ENCODE data around the gene CD58. TPM values are rescaled to one million over a fixed set of nuclear protein-coding genes. Genes with fewer than 3 reads are reported as not detected.

CD58 gene
- total and polyA plus RNA-seq, 4 donors: 5.1 to 30.2 (median 10.8) TPM

DNA sequence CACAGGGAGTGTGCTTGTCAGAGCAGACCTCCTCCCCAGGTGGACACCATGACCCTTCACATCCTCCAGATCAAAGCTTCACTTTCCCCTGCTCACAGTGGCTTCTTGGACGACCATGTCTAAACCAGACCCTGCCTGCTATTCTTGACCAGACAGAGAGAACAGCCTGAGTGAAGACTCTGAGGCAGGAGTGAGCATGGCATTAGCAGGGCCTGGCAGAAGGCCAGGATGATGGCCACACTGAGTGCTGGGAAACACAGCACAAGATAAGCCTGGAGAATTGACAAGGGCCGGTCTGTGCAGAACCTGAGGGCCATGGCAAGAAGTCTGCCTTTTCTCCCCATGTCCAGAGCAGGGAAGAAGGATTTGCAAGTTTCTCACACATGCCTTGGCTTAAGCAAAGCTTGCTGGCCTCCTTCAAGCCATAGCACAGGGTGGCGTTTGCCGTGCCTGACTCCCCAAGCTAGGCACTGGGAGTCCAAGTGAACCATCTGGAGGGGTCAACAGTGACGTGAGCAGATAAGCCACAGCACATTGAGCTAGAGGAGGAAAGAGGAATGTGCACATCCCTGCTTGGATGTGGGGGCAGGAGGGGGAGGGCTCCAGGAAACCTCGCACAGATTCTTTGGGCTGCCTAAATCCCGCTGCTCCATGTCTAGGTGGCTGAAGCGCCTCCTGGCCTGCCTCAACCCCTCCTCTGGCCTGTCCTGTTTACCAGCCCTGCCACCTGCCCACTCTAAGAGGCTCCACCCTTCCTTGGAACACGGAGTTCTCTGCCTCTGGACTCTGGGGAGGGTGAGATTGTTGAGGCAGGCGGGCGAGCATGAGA, 87.1 kb downstream of the CD58 start:
- Histone ChIP-seq H3K27me3 (ENCODE audit: control insufficient read depth in 4 of 4, insufficient read depth in 4 of 4, low read length in 3 of 4) (no peaks in the 10 kb centered on the region), H3K4me3 (ENCODE audit: low read depth in 1 of 3, low read length in 3 of 3) (no peak overlapping the region), H3K27ac (ENCODE audit: low read depth in 1 of 2, low read length in 2 of 2) (no peak overlapping the region), H3K36me3 (ENCODE audit: control insufficient read depth in 4 of 4, insufficient read depth in 3 of 4, low read depth in 1 of 4, low read length in 3 of 4) (no peaks in the 10 kb centered on the region), H3K4me1 (ENCODE audit: control insufficient read depth in 4 of 4, insufficient read depth in 4 of 4, low read length in 3 of 4) (peaks cover 0 to 5% (median 2%) of the 10 kb centered on the region in 4 donors), H3K9me3 (ENCODE audit: control insufficient read depth in 4 of 4, low read length in 3 of 4) (no peaks in the 10 kb centered on the region), H3K9ac (ENCODE audit: low read depth in 1 of 2, low read length in 2 of 2) (no peak overlapping the region)
- DNase-seq (ENCODE audit: low spot score): peak; percentile 67
- WGBS: 79% methylated on average over 11 of the region's 11 CpGs
- no peak for TF ChIP-seq TAF1 (conservative IDR thresholded peaks at IDR 0.05)
- TF ChIP-seq GABPA (IDR thresholded peaks at IDR 0.05 in 1 of 2, conservative IDR thresholded peaks at IDR 0.05 in 1 of 2): no peak
- TF ChIP-seq FOXA2 (IDR thresholded peaks at IDR 0.05): no peak
- TF ChIP-seq RXRA (IDR thresholded peaks at IDR 0.05): no peak
- no peak for TF ChIP-seq RAD21 (IDR thresholded peaks at IDR 0.05)
- no peak for TF ChIP-seq JUND (IDR thresholded peaks at IDR 0.05)
- TF ChIP-seq, protein P1, sequence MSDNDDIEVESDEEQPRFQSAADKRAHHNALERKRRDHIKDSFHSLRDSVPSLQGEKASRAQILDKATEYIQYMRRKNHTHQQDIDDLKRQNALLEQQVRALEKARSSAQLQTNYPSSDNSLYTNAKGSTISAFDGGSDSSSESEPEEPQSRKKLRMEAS (IDR thresholded peaks at IDR 0.05): no peak
- TF ChIP-seq HNF4G (IDR thresholded peaks at IDR 0.05): no peak
- no peak for TF ChIP-seq EGR1 (IDR thresholded peaks at IDR 0.05; ENCODE audit: low read depth in 2 of 2)
- no peak for TF ChIP-seq YY1 (IDR thresholded peaks at IDR 0.05)
- TF ChIP-seq SP1 (IDR thresholded peaks at IDR 0.05): no peak

DNA sequence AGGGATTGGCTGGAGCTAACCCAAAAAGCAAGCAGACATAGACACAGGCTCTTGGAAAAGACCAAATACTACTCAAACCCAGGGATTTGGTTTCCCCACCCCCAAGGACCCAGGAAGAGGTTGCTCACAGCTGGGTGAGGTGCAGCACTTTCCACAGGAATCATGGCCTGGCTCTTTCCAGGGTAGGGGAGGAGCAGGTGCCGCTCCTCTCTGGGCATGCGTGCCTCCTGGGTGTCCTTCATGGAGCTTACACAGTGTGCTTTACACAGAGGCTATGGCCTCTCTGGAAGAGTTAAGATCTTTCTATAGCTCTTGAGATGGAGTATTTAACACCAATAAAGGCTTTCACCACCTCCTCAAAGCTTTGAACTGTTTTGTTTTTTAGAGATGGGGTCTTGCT, 88.3 kb downstream of the CD58 start:
- Histone ChIP-seq H3K4me1 (ENCODE audit: control insufficient read depth in 4 of 4, insufficient read depth in 4 of 4, low read length in 3 of 4) (peaks cover 0 to 5% (median 2%) of the 10 kb centered on the region in 4 donors), H3K36me3 (ENCODE audit: control insufficient read depth in 4 of 4, insufficient read depth in 3 of 4, low read depth in 1 of 4, low read length in 3 of 4) (no peaks in the 10 kb centered on the region), H3K27ac (ENCODE audit: low read depth in 1 of 2, low read length in 2 of 2) (no peak overlapping the region), H3K9ac (ENCODE audit: low read depth in 1 of 2, low read length in 2 of 2) (no peak overlapping the region), H3K4me3 (ENCODE audit: low read depth in 1 of 3, low read length in 3 of 3) (no peak overlapping the region), H3K27me3 (ENCODE audit: control insufficient read depth in 4 of 4, insufficient read depth in 4 of 4, low read length in 3 of 4) (no peaks in the 10 kb centered on the region), H3K9me3 (ENCODE audit: control insufficient read depth in 4 of 4, low read length in 3 of 4) (no peaks in the 10 kb centered on the region)
- TF ChIP-seq, protein P2, sequence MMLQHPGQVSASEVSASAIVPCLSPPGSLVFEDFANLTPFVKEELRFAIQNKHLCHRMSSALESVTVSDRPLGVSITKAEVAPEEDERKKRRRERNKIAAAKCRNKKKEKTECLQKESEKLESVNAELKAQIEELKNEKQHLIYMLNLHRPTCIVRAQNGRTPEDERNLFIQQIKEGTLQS (IDR thresholded peaks at IDR 0.05): no peak
- TF ChIP-seq, protein P1 (IDR thresholded peaks at IDR 0.05): no peak
- TF ChIP-seq RXRA (IDR thresholded peaks at IDR 0.05): no peak
- no peak for TF ChIP-seq FOXA2 (IDR thresholded peaks at IDR 0.05)
- TF ChIP-seq JUND (IDR thresholded peaks at IDR 0.05): no peak
- TF ChIP-seq, protein P3, sequence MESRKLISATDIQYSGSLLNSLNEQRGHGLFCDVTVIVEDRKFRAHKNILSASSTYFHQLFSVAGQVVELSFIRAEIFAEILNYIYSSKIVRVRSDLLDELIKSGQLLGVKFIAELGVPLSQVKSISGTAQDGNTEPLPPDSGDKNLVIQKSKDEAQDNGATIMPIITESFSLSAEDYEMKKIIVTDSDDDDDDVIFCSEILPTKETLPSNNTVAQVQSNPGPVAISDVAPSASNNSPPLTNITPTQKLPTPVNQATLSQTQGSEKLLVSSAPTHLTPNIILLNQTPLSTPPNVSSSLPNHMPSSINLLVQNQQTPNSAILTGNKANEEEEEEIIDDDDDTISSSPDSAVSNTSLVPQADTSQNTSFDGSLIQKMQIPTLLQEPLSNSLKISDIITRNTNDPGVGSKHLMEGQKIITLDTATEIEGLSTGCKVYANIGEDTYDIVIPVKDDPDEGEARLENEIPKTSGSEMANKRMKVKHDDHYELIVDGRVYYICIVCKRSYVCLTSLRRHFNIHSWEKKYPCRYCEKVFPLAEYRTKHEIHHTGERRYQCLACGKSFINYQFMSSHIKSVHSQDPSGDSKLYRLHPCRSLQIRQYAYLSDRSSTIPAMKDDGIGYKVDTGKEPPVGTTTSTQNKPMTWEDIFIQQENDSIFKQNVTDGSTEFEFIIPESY (IDR thresholded peaks at IDR 0.05): no peak
- TF ChIP-seq YY1 (IDR thresholded peaks at IDR 0.05): no peak
- TF ChIP-seq HNF4G (IDR thresholded peaks at IDR 0.05): no peak
- no peak for TF ChIP-seq HNF4A (conservative IDR thresholded peaks at IDR 0.05)
- no peak for TF ChIP-seq REST (IDR thresholded peaks at IDR 0.05)
- no peak for TF ChIP-seq NR2F2 (IDR thresholded peaks at IDR 0.05)
- no peak for TF ChIP-seq GABPA (IDR thresholded peaks at IDR 0.05 in 1 of 2, conservative IDR thresholded peaks at IDR 0.05 in 1 of 2)
- TF ChIP-seq, protein P4, sequence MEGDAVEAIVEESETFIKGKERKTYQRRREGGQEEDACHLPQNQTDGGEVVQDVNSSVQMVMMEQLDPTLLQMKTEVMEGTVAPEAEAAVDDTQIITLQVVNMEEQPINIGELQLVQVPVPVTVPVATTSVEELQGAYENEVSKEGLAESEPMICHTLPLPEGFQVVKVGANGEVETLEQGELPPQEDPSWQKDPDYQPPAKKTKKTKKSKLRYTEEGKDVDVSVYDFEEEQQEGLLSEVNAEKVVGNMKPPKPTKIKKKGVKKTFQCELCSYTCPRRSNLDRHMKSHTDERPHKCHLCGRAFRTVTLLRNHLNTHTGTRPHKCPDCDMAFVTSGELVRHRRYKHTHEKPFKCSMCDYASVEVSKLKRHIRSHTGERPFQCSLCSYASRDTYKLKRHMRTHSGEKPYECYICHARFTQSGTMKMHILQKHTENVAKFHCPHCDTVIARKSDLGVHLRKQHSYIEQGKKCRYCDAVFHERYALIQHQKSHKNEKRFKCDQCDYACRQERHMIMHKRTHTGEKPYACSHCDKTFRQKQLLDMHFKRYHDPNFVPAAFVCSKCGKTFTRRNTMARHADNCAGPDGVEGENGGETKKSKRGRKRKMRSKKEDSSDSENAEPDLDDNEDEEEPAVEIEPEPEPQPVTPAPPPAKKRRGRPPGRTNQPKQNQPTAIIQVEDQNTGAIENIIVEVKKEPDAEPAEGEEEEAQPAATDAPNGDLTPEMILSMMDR (IDR thresholded peaks at IDR 0.05; ENCODE audit: low read depth, low read length, missing input control): no peak
- no peak for TF ChIP-seq FOXA1 (IDR thresholded peaks at IDR 0.05)
- no peak for TF ChIP-seq RAD21 (IDR thresholded peaks at IDR 0.05)
- DNase-seq (ENCODE audit: low spot score): no peak
- WGBS: 91% methylated on average over 2 of the region's 2 CpGs
